HUES6 (cell line): ENCODE measurements around the gene WDR53.
"Not testable (repeated sequence)": the region's sequence is repeated elsewhere in the genome, so short reads cannot be mapped to it uniquely, and the experiment has no call there.

ENCODE experiments used
- H3K27ac ChIP-seq: 2 replicates; pipeline ENCODE4 v1.7.0; 2013; ENCODE audit warnings: low read depth, mild to moderate bottlenecking, low read length, inconsistent platforms
- H3K27me3 ChIP-seq: 2 replicates; pipeline ENCODE4 v1.6.1; 2013; ENCODE audit warnings: low read length; ENCODE audit not compliant: control insufficient read depth, insufficient read depth
- H3K36me3 ChIP-seq: 2 replicates; pipeline ENCODE4 v1.6.1; 2013; ENCODE audit warnings: low read length; ENCODE audit not compliant: control insufficient read depth, insufficient read depth
- H3K4me1 ChIP-seq: 2 replicates; pipeline ENCODE4 v1.6.1; 2013; ENCODE audit warnings: low read length; ENCODE audit not compliant: control insufficient read depth, insufficient read depth
- H3K4me3 ChIP-seq: 2 replicates; pipeline ENCODE4 v1.5.1; 2013; ENCODE audit warnings: low read depth, low read length
- H3K9ac ChIP-seq: one replicate; pipeline ENCODE4 v1.6.1; 2013; ENCODE audit warnings: mild to moderate bottlenecking, low read length
- H3K9me3 ChIP-seq: 2 replicates; pipeline ENCODE4 v1.6.1; 2013; ENCODE audit warnings: low read depth, low read length; ENCODE audit not compliant: control insufficient read depth, insufficient read depth

WDR53 gene

GRCh38 chr3:196600359-196600758 lies 32.0 kb upstream of the WDR53 start:
- Histone ChIP-seq H3K27ac (no peak overlapping the region), H3K27me3 (no peaks in the 10 kb centered on the region), H3K36me3 (no peaks in the 10 kb centered on the region), H3K4me3 (no peak overlapping the region), H3K9ac (no peak overlapping the region), H3K4me1 (0 out of 2 replicates have a peak, but pooled peaks cover 3% of the 10 kb centered on the region), H3K9me3 (no peaks in the 10 kb centered on the region)

- H3K36me3 ChIP-seq, result no peaks in the 10 kb centered on the region
- H3K9ac ChIP-seq, result no peak overlapping the region
- no peak overlapping the region for H3K4me3 ChIP-seq
- 0 out of 2 replicates have a peak, but pooled peaks cover 3% of the 10 kb centered on the region for H3K4me1 ChIP-seq
- H3K27ac ChIP-seq, result no peak overlapping the region
- H3K27me3 ChIP-seq, result no peaks in the 10 kb centered on the region
- H3K9me3 ChIP-seq, result no peaks in the 10 kb centered on the region
Measured at GRCh38 chr3:196599734-196600128, 31.4 kb upstream of the WDR53 start.

DNA sequence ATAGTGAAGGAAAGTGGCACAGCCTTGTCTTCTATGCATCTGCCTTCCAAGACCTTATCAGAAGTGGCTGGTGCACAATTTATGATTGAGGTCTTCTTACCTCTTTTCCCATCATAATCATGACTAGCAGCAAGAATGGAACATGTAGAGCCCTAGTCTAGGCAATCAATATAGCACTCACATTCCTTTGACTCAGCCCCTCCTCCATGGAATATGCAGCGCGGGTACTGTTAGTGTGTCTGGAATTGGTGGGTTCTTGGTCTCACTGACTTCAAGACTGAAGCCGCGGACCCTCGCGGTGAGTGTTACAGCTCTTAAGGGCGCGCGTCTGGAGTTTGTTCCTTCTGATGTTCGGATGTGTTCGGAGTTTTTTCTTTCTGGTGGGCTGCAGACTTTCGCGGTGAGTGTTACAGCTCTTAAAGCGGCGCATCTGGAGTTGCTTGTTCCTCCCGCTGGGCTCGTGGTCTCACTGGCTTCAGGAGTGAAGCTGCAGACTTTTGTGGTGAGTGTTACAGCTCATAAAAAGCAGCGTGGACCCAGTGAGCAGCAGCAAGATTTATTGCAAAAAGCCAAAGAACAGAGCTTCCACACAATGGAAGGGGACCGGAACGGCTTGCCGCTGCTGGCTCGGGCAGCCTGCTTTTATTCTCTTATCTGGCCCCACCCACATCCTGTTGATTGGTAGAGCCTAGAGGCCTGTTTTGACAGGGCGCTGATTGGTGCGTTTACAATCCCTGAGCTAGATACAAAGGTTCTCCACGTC lies 29.8 kb upstream of the WDR53 start:
- not testable (repeated sequence) for H3K9me3 ChIP-seq

GRCh38 chr3:196596355-196596754 lies 28.0 kb upstream of the WDR53 start:
- Histone ChIP-seq H3K4me3 (no peak overlapping the region), H3K9ac (no peak overlapping the region), H3K27ac (no peak overlapping the region), H3K9me3 (no peaks in the 10 kb centered on the region), H3K4me1 (0 out of 2 replicates have a peak, but pooled peaks cover 3% of the 10 kb centered on the region), H3K36me3 (no peaks in the 10 kb centered on the region), H3K27me3 (no peaks in the 10 kb centered on the region)

More for the DNA sequence above, 29.8 kb upstream of the WDR53 start:
- H3K9ac ChIP-seq, H3K27me3 ChIP-seq, H3K4me3 ChIP-seq, H3K27ac ChIP-seq, H3K4me1 ChIP-seq, H3K36me3 ChIP-seq: not testable (repeated sequence)

GRCh38 chr3:196590279-196590678 lies 21.9 kb upstream of the WDR53 start:
- Histone ChIP-seq H3K9me3 (no peaks in the 10 kb centered on the region), H3K4me1 (0 out of 2 replicates have a peak, but pooled peaks cover 7% of the 10 kb centered on the region), H3K36me3 (peaks cover 6% of the 10 kb centered on the region; the same call in 1 of the 2 replicates), H3K9ac (no peak overlapping the region), H3K4me3 (no peak overlapping the region), H3K27me3 (no peaks in the 10 kb centered on the region), H3K27ac (no peak overlapping the region)

GRCh38 chr3:196585044-196585757 lies 16.8 kb upstream of the WDR53 start:
- Histone ChIP-seq H3K9ac (no peak overlapping the region), H3K4me3 (no peak overlapping the region), H3K36me3 (peaks cover 23% of the 10 kb centered on the region), H3K4me1 (0 out of 2 replicates have a peak, but pooled peaks cover 7% of the 10 kb centered on the region), H3K27ac (no peak overlapping the region), H3K27me3 (no peaks in the 10 kb centered on the region), H3K9me3 (no peaks in the 10 kb centered on the region)

- H3K4me1 ChIP-seq, result peaks cover 7% of the 10 kb centered on the region; the same call in 1 of the 2 replicates
- no peak overlapping the region for H3K9ac ChIP-seq
- H3K27me3 ChIP-seq, result no peaks in the 10 kb centered on the region
- H3K9me3 ChIP-seq, result no peaks in the 10 kb centered on the region
- peaks cover 5% of the 10 kb centered on the region for H3K36me3 ChIP-seq
- no peak overlapping the region for H3K27ac ChIP-seq
- H3K4me3 ChIP-seq, result no peak overlapping the region
Measured at GRCh38 chr3:196572389-196572788, 4.0 kb upstream of the WDR53 start.

DNA sequence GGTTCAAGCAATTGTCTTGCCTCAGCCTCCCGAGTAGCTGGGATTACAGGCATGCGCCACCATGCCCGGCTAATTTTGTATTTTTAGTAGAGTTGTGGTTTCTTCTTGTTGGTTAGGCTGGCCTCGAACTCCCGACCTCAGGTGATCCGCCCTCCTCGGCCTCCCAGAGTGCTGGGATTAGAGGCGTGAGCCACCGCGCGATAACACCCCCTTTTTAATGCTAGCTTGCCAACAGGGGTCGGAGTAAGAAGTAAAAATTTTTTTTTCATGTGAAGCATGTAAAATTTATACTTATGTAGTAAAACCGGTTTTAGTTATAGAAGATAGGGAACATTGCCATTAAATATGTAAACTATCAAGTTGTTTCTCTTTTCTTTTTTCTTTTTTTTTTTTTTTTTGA lies 2.0 kb upstream of the WDR53 start:
- H3K4me3 ChIP-seq, H3K9ac ChIP-seq: not testable (repeated sequence)

GRCh38 chr3:196569003-196569516 lies 706 bp upstream of the WDR53 start:
- 0 out of 2 replicates have a peak overlapping the region, but pooled peaks have one; percentile 52 for H3K27ac ChIP-seq
- peaks cover 7% of the 10 kb centered on the region; the same call in 1 of the 2 replicates for H3K4me1 ChIP-seq
- peaks cover 7% of the 10 kb centered on the region for H3K36me3 ChIP-seq
- H3K9ac ChIP-seq, result peak overlapping the region; percentile 97
- peak overlapping the region; percentile 95 for H3K4me3 ChIP-seq
- H3K27me3 ChIP-seq, result no peaks in the 10 kb centered on the region
- H3K9me3 ChIP-seq, result no peaks in the 10 kb centered on the region

More for the DNA sequence above, 2.0 kb upstream of the WDR53 start:
- H3K36me3 ChIP-seq, H3K4me1 ChIP-seq, H3K27ac ChIP-seq, H3K9me3 ChIP-seq, H3K27me3 ChIP-seq: not testable (repeated sequence)

DNA sequence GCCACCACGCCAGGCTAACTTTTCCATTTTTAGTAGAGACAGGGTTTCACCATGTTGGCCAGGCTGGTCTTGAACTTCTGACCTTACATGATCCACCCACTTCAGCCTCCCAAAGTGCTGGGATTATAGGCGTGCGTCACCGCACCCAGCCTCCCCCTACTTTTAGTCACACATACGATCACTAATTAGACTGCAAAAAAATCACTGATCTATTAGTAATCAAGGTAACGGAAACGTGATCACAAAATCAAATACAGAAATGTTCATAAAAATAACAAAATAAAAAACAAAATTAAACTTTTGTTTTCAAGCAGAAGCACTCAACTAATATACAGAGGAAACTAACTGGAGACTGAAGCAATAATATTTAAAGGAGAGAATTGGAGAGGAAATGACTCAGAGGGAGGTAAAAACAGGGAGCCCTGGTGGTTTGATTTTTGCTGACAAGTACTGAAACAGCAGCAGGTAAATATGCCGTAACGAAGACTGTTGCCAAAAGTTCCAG lies 4.6 kb downstream of the WDR53 start:
- Histone ChIP-seq H3K36me3 (peaks cover 19% of the 10 kb centered on the region), H3K4me1 (no peaks in the 10 kb centered on the region), H3K27me3 (no peaks in the 10 kb centered on the region), H3K27ac (no peak overlapping the region; the same call in 1 of the 2 replicates), H3K9me3 (no peaks in the 10 kb centered on the region), H3K4me3 (no peak overlapping the region), H3K9ac (no peak overlapping the region)

GRCh38 chr3:196559826-196560225 lies 8.5 kb downstream of the WDR53 start:
- H3K27ac ChIP-seq, result no peak overlapping the region
- H3K4me1 ChIP-seq, result no peaks in the 10 kb centered on the region
- no peak overlapping the region for H3K4me3 ChIP-seq
- H3K36me3 ChIP-seq, result peaks cover 15% of the 10 kb centered on the region
- no peaks in the 10 kb centered on the region for H3K9me3 ChIP-seq
- no peaks in the 10 kb centered on the region for H3K27me3 ChIP-seq
- H3K9ac ChIP-seq, result no peak overlapping the region
